Thoracic aorta (tissue), 2 donors: Measurements from ENCODE around the gene CRYBG1. TPM values are rescaled to one million over a fixed set of nuclear protein-coding genes. Genes with fewer than 3 reads are reported as not detected.
"Not testable (repeated sequence)": the region's sequence is repeated elsewhere in the genome, so short reads cannot be mapped to it uniquely, and the experiment has no call there.

Source experiments
- ATAC-seq: fragments of 150-250 bp; one replicate; pipeline ENCODE4 v1.8.0; 2017; ENCODE audit warnings: low read depth; ENCODE audit not compliant: insufficient number of reproducible peaks, low FRiP score
- DNase-seq: peaks from one replicate; pipeline ENCODE4 v3.0.0-alpha.2; 2020; ENCODE audit warnings: low spot score
- H3K27ac ChIP-seq, 2 donors: fragments of 200-600 bp; sonication (generic); 1 replicate in 1 of 2; 2 replicates in 1 of 2; pipeline ENCODE4 v1.5.1; 2016; ENCODE audit warnings: mild to moderate bottlenecking in 2 of 2, moderate library complexity in 2 of 2
- H3K27me3 ChIP-seq: fragments of 200-600 bp; sonication (generic); replicated peaks from 2 replicates; pipeline ENCODE4 v1.6.0; 2016; ENCODE audit warnings: mild to moderate bottlenecking; ENCODE audit not compliant: insufficient read depth
- H3K36me3 ChIP-seq: fragments of 200-600 bp; sonication (generic); one replicate; pipeline ENCODE4 v1.5.1; 2016
- H3K4me1 ChIP-seq, 2 donors: fragments of 200-600 bp; sonication (generic); 1 replicate in 1 of 2; 2 replicates in 1 of 2; pipeline versions ENCODE4 v1.5.1 to v1.6.0; 2016; ENCODE audit warnings: low read depth in 2 of 2, mild to moderate bottlenecking in 1 of 2; ENCODE audit not compliant: control insufficient read depth in 1 of 2
- H3K4me3 ChIP-seq: fragments of 200-600 bp; sonication (generic); 2 replicates; pipeline ENCODE4 v1.5.1; 2016; ENCODE audit warnings: mild to moderate bottlenecking
- H3K9me3 ChIP-seq: fragments of 200-600 bp; sonication (generic); 2 replicates; pipeline ENCODE4 v1.5.1; 2016
- total RNA-seq, 2 donors: library from RNA; depleted of rRNA; stranded (reverse); fragments of >200 nt; gene quantifications; one replicate each; pipeline versions ENCODE4 v1.1.0 to v1.2.3, GENCODE V29; 2016
- TF ChIP-seq, protein P1 (sequence below): fragments of 200-600 bp; sonication (generic); IDR thresholded peaks from one replicate; pipeline ENCODE4 v1.5.1; 2019; ENCODE audit warnings: antibody characterized with exemption

Gene CRYBG1
- total RNA-seq, 2 donors from 2014 or later = 3.2 to 7.2 TPM

DNA sequence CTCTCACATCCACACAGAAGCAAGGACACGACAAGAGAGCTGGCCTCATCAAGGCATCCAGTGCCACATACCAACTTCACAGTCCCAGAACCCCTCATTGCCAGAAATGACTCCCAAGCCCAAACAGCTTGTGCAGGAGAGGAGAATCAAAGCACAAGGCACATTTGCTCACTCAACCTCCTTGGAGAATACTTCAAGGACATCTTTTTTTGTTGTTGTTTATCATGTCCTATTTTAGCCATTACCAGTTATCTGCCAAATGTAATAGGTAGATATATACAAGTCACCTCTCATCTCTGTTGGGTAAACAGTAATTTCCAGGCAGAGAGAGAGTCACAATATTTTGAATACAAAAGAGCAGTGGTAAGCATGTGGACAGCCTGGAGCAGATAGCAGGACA, 221.0 kb downstream of the CRYBG1 start:
- H3K4me1 ChIP-seq = no peaks in the 10 kb centered on the region
- H3K4me3 ChIP-seq = no peak overlapping the region
- TF ChIP-seq, protein P1, sequence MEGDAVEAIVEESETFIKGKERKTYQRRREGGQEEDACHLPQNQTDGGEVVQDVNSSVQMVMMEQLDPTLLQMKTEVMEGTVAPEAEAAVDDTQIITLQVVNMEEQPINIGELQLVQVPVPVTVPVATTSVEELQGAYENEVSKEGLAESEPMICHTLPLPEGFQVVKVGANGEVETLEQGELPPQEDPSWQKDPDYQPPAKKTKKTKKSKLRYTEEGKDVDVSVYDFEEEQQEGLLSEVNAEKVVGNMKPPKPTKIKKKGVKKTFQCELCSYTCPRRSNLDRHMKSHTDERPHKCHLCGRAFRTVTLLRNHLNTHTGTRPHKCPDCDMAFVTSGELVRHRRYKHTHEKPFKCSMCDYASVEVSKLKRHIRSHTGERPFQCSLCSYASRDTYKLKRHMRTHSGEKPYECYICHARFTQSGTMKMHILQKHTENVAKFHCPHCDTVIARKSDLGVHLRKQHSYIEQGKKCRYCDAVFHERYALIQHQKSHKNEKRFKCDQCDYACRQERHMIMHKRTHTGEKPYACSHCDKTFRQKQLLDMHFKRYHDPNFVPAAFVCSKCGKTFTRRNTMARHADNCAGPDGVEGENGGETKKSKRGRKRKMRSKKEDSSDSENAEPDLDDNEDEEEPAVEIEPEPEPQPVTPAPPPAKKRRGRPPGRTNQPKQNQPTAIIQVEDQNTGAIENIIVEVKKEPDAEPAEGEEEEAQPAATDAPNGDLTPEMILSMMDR = no peak
- ATAC-seq (no peak), DNase-seq (no peak)
- no peaks in the 10 kb centered on the region for H3K27me3 ChIP-seq
- H3K36me3 ChIP-seq = no peaks in the 10 kb centered on the region
- H3K9me3 ChIP-seq = no peaks in the 10 kb centered on the region
- no peak overlapping the region for H3K27ac ChIP-seq

DNA sequence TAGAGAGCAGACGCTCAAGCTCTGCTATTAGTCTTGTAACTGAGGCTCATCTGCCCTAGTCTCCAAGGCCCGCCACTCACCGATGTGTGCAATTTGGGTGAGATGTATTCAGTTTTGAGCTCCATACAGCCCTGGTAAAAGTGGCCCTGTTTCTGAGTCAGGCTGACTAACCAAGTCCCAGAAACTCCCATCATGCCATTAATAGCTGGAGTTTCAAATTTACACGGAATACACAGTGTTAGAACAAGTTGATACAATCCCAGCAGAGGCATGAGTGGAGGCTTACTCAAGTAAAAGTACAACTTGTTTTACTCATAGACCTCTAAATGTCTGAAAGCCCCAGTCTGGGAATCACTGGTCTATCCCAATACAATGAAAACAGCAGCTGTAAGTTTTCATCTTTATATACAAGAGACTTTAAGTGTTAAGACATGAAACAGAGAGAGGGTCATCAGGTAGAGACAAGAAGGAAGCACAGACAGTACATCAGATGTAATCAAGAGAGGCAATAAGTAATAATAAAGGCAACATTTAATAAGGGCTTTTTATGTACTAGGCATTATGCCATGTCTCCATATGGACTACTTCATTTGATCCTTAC, 226.4 kb downstream of the CRYBG1 start:
- H3K9me3 ChIP-seq = no peaks in the 10 kb centered on the region
- H3K4me1 ChIP-seq = peaks cover 0 to 10% of the 10 kb centered on the region in 2 donors
- H3K27me3 ChIP-seq = no peaks in the 10 kb centered on the region
- ATAC-seq (no peak), DNase-seq (no peak)
- H3K4me3 ChIP-seq = no peak overlapping the region
- TF ChIP-seq, protein P1 = no peak
- no peak overlapping the region for H3K27ac ChIP-seq
- H3K36me3 ChIP-seq = no peaks in the 10 kb centered on the region

DNA sequence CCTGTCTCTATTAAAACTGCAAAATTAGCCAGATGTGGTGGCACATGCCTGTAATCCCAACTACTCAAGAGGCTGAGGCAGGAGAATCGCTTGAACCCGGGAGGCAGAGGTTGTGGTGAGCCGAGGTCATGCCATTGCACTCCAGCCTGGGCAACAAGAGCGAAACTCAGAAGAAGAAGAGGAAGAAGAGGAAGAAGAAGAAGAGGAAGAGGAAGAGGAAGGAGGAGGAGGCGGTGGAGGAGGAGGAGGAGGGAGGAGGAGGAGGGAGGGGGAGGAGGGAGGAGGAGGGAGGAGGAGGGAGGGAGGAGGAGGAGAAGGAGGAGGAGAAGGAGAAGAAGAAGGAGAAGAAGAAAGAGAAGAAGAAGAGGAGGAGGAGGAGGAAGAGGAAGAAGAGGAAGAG, 228.4 kb downstream of the CRYBG1 start:
- H3K27me3 ChIP-seq, ATAC-seq: not testable (repeated sequence)

DNA sequence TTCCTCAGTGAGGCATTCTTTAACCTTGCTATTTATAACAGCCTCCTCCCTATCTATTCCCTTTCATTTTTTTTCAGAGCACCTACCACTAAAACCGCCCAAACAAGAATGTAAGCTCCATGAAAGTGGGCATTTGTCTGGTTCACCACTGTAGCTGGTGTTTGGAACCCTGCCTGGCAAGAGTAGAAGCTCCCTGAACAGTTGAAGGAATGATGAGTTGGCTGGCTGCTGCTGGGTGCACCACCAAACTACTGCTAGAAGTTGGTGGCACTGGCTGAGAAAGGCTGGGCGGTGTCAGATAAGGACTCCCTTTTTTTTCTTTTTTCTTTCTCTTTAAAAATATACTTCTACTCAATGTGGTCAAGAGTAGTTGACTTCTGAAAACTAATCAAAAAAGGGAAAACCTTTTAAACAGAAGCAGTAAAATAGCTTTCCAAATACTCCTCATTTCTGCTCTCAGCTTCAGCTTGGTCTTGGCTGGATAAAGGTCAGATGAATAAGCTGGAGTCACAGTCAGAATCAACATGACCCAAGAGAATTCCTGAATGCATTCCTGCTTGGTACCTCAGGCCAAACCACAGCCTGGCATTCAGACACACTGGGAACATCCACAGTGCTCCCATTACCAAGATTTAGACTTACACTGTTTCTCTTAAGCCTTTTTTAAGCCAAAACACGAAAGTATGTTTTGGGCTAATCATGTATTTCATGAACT, 230.8 kb downstream of the CRYBG1 start:
- H3K27ac ChIP-seq = peak overlapping the region in 1 of 2 donors; percentile 10
- peaks cover 0 to 10% of the 10 kb centered on the region in 2 donors for H3K4me1 ChIP-seq
- no peak for ATAC-seq
- no peak overlapping the region for H3K4me3 ChIP-seq
- no peaks in the 10 kb centered on the region for H3K9me3 ChIP-seq
- TF ChIP-seq, protein P1 = no peak
- no peaks in the 10 kb centered on the region for H3K36me3 ChIP-seq
- no peaks in the 10 kb centered on the region for H3K27me3 ChIP-seq
- no peak for DNase-seq

More for the DNA sequence above, 228.4 kb downstream of the CRYBG1 start:
- not testable (repeated sequence) for H3K36me3 ChIP-seq, H3K4me3 ChIP-seq, H3K9me3 ChIP-seq, H3K27ac ChIP-seq, DNase-seq
- H3K4me1 ChIP-seq = peaks cover 0 to 10% of the 10 kb centered on the region in 2 donors

DNA sequence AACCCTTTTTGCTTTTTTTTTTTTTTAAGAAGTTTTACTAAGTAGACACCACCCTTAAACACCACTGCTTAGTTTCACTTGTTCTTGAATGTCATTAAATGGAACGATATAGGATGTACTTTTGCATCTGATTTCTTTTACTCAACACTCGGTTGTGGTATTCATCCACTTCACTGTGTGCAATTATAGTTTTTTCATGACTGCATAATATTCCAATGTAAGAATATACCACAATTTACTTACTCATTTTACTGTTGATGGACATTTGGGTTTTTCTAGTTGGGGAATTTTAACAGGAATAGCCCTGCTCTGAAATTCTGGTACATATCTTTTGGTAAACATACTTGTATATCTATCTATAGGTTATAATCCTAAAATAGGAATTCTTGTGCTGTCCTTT, 238.9 kb downstream of the CRYBG1 start:
- no peak overlapping the region for H3K27ac ChIP-seq

More for the DNA sequence above, 238.9 kb downstream of the CRYBG1 start:
- no peaks in the 10 kb centered on the region for H3K36me3 ChIP-seq
- TF ChIP-seq, protein P1 = no peak
- DNase-seq = no peak
- no peak for ATAC-seq
- H3K27me3 ChIP-seq = no peaks in the 10 kb centered on the region
- no peaks in the 10 kb centered on the region for H3K9me3 ChIP-seq
- H3K4me3 ChIP-seq = no peak overlapping the region
- H3K4me1 ChIP-seq = no peaks in the 10 kb centered on the region
